ENCODE results near the gene FAM180B. TPM values are rescaled to one million over a fixed set of nuclear protein-coding genes. Genes with fewer than 3 reads are reported as not detected.

The FAM180B gene
- total and polyA plus RNA-seq, 2 experiments from 2014 or later: not detected

- Histone ChIP-seq H3K36me3 (ENCODE audit: insufficient read depth) (peaks cover 23% of the 10 kb centered on the region), H3K4me3 (no peak overlapping the region), H3F3A (replicated peaks; ENCODE audit: low read depth) (peaks cover 7% of the 10 kb centered on the region; the same call in 1 of the 2 replicates), H3K79me2 (replicated peaks; ENCODE audit: insufficient read depth) (peaks cover 35% of the 10 kb centered on the region), H3K27me3 (ENCODE audit: insufficient read depth) (no peaks in the 10 kb centered on the region), H3K4me2 (no peak overlapping the region), H3K27ac (ENCODE audit: low read depth) (no peak overlapping the region), H2AFZ (no peak overlapping the region), H4K20me1 (replicated peaks; ENCODE audit: insufficient read depth) (peaks cover 13% of the 10 kb centered on the region), H3K4me1 (ENCODE audit: insufficient read depth) (no peaks in the 10 kb centered on the region), H3K9me2 (ENCODE audit: insufficient read depth) (no peaks in the 10 kb centered on the region)
- TF ChIP-seq ZNF462 (CRISPR knock-in tag; IDR thresholded peaks at IDR 0.05): no peak
- TF ChIP-seq CREB1 (CRISPR knock-in tag; IDR thresholded peaks at IDR 0.05; ENCODE audit: low read depth): no peak
- TF ChIP-seq ETS1 (IDR thresholded peaks at IDR 0.05): no peak
- TF ChIP-seq NANOG (IDR thresholded peaks at IDR 0.05; ENCODE audit: borderline replicate concordance): no peak
- TF ChIP-seq EZH2 (IDR thresholded peaks at IDR 0.05; ENCODE audit: low read depth, unreplicated experiment): no peak
- no peak for TF ChIP-seq ZNF114 (CRISPR knock-in tag; IDR thresholded peaks at IDR 0.05)
- TF ChIP-seq EZH2phosphoT487 (IDR thresholded peaks at IDR 0.05; ENCODE audit: unreplicated experiment): no peak
- no peak for TF ChIP-seq ZNF331 (CRISPR knock-in tag; IDR thresholded peaks at IDR 0.05; ENCODE audit: low read depth)
- TF ChIP-seq CTCF (conservative IDR thresholded peaks at IDR 0.05; ENCODE audit: low read depth in 2 of 2): no peak
- TF ChIP-seq POLR2AphosphoS5 (IDR thresholded peaks at IDR 0.05; ENCODE audit: low read depth): no peak
- no peak for TF ChIP-seq REST (IDR thresholded peaks at IDR 0.05; ENCODE audit: unreplicated experiment)
- TF ChIP-seq STAT1 (IDR thresholded peaks at IDR 0.05; ENCODE audit: unreplicated experiment): no peak
- TF ChIP-seq JUNB (IDR thresholded peaks at IDR 0.05; ENCODE audit: unreplicated experiment): no peak
- no peak overlapping the region for H3K4me3 Mint-ChIP-seq
- peaks cover 3% of the 10 kb centered on the region for H3K27me3 Mint-ChIP-seq (ENCODE audit: insufficient read depth, low read depth, poor library complexity)
- H3K27ac Mint-ChIP-seq: no peak overlapping the region
- peaks cover under 1% of the 10 kb centered on the region; the same call in 1 of the 3 replicates for H3K4me1 Mint-ChIP-seq
- ATAC-seq (no peak), DNase-seq (ENCODE audit: low spot score) (no peak)
- H3K36me3 Mint-ChIP-seq (ENCODE audit: low read depth): peaks cover 68% of the 10 kb centered on the region
- H3K9me3 Mint-ChIP-seq: no peaks in the 10 kb centered on the region
Measured at GRCh38 chr11:47571895-47572294, 14.6 kb upstream of the FAM180B start.
